GM21576 (cell line): ENCODE data around the gene ASTN2.

Source experiments
- ATAC-seq: cut with Tn5 transposase; IDR thresholded peaks from one replicate; pipeline ENCODE4 v1.9.1; 2021; ENCODE audit warnings: mild to moderate bottlenecking, moderate library complexity; ENCODE audit not compliant: unreplicated experiment

ASTN2 gene

DNA sequence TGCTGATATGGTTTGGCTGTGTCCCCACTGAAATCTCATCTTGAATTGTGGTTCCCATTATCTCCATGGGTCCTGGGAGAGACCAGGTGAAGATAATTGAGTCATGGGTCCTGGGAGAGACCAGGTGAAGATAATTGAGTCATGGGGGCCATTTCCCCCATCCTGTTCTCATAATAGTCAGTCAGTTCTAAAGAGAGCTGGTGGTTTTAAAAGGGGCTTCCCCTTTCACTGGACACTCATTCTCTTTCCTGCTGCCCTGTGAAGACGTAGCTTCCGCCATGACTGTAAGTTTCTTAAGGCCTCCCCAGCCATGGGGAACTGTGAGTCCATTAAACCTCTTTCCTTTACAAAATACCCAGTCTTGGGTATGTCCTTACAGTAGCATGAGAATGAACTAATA lies 628.1 kb downstream of the ASTN2 start:
- ATAC-seq, result no peak

DNA sequence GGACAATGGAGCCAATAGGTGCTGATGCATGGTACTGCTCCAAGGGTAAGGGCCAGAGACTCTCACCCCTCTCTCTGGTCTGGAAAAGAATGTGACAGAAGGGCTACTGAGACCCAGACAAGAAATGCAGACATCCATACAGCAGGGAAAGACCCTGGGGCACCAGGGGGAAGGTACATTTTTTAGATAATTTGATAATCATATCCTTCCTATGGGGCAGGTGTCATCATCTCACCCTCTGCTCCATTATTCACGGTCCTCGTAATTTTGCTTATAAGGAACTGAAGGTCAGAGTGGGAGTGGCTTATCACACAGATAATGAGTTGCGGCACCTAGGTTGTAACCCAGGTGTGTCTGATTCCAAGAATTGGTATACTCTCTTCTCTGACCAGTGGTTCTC lies 637.7 kb downstream of the ASTN2 start:
- no peak for ATAC-seq

- no peak for ATAC-seq
Observed at GRCh38 chr9:116774421-116775180, 640.3 kb downstream of the ASTN2 start.

GRCh38 chr9:116767219-116767618 lies 647.6 kb downstream of the ASTN2 start:
- ATAC-seq, result no peak

GRCh38 chr9:116765011-116765410 lies 649.8 kb downstream of the ASTN2 start:
- ATAC-seq, result no peak

DNA sequence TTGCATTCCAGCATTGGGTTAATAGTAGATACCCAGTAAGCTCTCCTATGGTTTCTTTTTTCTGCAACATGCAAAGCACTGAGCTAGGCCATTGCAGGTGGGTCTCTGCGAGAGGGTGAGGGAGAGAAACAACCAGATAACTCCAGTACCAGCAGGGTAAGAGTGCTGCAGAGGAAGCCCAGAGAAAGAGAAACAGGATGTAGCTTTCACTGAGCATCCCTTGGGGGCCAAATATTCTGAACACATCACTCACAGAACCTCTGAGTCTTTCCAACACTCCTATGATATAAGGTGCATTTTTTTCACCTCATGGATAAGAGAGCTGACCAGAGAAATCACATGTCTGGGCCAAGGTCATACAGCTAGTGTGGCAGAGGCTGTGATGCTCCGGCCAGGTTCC lies 651.1 kb downstream of the ASTN2 start:
- ATAC-seq, result no peak

DNA sequence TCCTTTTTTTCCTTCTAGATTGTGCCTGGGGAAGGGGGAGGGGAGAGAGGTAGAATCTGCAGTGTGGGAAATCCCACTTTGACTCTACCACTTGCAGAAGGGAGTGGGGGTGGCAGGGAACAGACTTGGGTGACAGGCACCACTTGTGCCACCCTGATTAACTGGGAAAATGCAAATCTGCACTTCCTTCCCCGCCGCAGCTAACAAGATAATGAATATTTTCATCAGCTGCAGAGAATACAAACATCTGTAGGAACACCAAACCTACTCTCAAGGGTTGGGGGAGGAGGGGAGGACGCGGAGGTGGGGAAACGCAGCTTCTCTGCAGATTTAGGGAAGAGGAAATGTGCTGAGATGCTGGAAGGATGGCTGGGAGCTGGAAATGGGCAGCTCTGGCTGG lies 654.2 kb downstream of the ASTN2 start:
- ATAC-seq, result no peak

- ATAC-seq, result no peak
Observed at GRCh38 chr9:116757030-116757429, 657.8 kb downstream of the ASTN2 start.

GRCh38 chr9:116753389-116753788 lies 661.5 kb downstream of the ASTN2 start:
- ATAC-seq, result no peak

GRCh38 chr9:116750510-116750909 lies 664.3 kb downstream of the ASTN2 start:
- ATAC-seq, result no peak

DNA sequence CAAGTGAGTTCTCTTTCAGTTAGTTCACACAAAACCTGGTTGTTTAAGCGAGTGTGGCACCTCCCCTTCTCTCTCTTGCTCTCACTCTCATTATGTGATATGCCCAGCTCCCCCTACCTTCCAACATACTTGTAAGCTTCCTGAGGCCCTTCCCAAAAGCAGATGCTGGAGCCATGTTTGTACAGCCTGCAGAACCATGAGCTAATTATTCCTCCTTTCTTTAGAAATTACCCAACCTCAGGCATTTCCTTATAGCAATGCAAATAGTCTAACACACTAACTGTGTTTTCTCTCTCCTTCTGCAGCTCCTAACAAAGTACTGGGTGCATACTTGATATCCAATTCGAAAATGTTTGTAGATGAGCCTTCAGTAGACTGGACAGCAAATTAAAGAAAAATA lies 665.1 kb downstream of the ASTN2 start:
- ATAC-seq, result no peak

DNA sequence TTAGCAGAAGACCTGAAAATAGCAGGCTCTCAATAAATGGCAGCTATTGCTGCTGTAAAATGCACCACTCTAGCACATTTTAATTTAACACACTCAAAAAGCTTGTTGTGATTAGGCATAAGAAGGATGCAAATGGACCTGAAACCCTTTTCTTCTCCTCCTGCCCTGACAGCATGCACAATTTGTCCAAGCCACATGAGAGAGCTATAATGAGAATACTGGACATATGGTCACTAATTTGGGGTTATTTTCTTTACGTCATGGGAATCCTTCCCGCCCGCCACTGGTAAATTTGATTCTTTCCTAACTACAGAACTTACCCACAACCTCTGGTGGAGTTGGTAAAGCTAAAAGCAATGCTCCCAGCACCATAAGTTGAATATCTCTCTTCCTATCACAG lies 665.7 kb downstream of the ASTN2 start:
- no peak for ATAC-seq

GRCh38 chr9:116741742-116742141 lies 673.1 kb downstream of the ASTN2 start:
- ATAC-seq, result no peak

DNA sequence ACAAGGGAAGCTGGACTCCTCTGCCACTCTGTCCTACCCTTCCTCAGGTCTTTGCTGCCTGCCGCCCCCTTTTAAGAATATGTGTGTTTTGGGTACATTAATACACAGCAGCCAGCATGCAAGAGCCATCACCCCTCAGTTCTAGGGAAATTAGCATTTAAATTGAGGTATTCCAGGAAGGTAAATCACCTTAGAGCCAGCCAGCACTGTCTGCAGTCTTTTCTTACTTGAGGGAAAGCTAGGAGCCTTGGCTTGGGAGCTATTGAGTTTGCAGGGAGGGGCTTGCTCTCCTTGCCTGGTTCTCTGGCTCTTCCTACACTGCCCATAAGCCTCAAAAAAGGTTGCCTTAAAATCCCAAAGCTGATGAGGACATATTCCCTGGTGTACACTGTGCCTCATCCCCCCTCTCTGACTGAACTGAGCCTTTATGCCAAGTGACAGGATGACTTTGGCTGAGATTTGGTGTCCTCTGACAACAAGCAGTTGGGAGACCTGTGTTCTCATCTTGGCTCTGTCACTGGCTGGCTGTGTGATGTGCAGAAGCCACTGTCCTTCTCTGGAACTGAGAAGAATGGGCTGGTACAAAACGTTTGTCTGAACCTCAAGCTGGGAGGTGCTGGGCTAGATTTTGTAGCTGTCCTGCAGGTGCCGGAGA lies 673.6 kb downstream of the ASTN2 start:
- no peak for ATAC-seq

GRCh38 chr9:116737152-116737546 lies 677.7 kb downstream of the ASTN2 start:
- peak; percentile 76 for ATAC-seq

DNA sequence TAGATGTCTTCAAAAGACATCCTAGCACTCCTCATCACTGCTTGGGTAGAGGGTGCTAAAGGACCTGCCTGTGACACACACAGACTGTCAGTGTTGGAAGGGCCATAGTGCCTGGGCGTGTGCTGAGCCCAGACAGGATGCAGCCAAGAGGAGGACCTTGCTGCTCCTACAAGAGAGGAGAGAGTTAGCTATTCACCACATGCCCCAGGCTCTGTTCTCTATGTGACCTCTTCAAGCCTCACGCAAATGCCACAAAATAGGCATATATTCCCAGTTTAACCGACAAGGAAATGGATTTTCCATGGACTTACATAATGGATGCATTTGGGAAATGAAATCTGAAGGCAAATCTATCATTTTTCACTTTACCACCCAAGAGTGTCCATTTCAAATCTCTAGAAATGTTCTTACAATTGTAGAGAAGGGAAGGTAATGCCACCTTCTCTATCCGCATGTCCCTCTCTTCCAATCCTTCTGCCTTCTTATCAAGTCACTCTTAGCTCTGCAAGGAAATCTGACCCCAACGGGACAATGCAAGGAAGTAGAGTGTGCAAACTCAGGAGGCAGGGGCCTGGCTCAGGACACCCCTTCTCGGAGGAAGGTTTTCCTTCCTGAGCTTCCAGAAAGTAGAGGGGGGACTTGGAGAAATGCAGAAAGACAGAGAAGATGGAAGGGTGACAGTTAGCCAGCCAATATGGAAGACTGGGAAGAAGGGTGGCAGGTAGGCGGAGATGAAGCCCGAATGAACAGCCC lies 678.3 kb downstream of the ASTN2 start:
- no peak for ATAC-seq

GRCh38 chr9:116733010-116733641 lies 681.7 kb downstream of the ASTN2 start:
- no peak for ATAC-seq

GRCh38 chr9:116726602-116727001 lies 688.3 kb downstream of the ASTN2 start:
- ATAC-seq, result no peak

DNA sequence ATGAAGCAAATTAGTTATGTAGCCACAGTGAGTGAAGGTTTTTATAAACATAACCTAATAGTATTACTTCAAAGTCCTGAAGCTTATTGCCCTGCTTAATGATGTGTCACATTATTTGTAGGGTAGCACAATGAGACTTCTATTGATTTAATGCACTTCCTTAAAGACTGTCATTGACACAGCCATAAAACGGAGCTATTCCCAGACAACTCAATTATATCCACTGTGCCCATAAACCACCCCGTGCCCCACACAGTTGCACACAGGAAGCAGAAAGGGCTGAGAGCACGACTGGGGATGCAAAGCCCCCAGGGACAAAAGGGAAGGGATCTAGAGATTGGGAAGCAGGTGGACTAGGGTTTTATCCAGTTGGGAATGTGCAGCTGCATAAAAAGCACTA lies 690.7 kb downstream of the ASTN2 start:
- no peak for ATAC-seq

- ATAC-seq, result no peak
Observed at GRCh38 chr9:116721944-116722343, 692.9 kb downstream of the ASTN2 start.

DNA sequence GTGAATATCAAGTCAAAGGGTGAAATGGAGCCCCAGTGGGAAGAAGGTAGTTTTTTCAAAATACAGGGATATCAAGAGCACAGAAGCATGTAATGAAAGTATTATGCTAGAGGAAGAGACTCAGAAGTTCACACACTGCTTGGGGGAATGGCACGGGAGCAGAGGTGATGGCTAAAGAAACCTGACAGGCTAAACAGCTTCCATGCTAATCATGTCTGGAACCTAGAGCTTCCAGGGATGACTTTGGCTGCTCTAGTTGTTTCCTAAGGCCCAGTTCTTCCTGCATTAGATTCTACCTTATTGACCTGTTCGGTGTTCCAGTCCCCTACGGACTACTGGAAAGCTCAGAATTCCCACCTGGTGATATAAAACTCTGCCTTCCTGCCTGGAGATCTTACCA lies 693.4 kb downstream of the ASTN2 start:
- no peak for ATAC-seq
